A549 (cell line): ENCODE data around the gene SPIRE1.
"Not testable (repeated sequence)": the region's sequence is repeated elsewhere in the genome, so short reads cannot be mapped to it uniquely, and the experiment has no call there.

ENCODE experiments used
- ESRRA ChIP-seq: fragments of 150-350 bp; IDR thresholded peaks from 2 replicates; pipeline ENCODE4 v1.6.1; 2014; ENCODE audit warnings: mild to moderate bottlenecking, low read length, borderline replicate concordance
- JUN ChIP-seq, 2 experiments: fragments of >200 bp; sonication (Bioruptor Twin); formaldehyde crosslinking; IDR thresholded peaks; 2 replicates in 1 of 2; 3 replicates in 1 of 2; pipeline ENCODE4 v1.6.1; 2016 to 2017
- KDM5A ChIP-seq: fragments of 200-600 bp; sonication (generic); IDR thresholded peaks from 2 replicates; pipeline ENCODE4 v1.6.1; 2016; ENCODE audit warnings: antibody characterized with exemption, mild to moderate bottlenecking
- POLR2AphosphoS2 ChIP-seq: conservative IDR thresholded peaks from 2 replicates; pipeline ENCODE4 v1.6.1; 2012; ENCODE audit warnings: low read length, improper control_type of control experiment, inconsistent platforms
- SMC3 ChIP-seq: fragments of >200 bp; sonication (Bioruptor Twin); formaldehyde crosslinking; IDR thresholded peaks from 3 replicates; pipeline ENCODE4 v1.6.1; 2018; ENCODE audit warnings: inconsistent platforms
- ZC3H11A ChIP-seq: fragments of 450-650 bp; IDR thresholded peaks from 2 replicates; pipeline ENCODE4 v1.6.1; 2014; ENCODE audit warnings: antibody characterized with exemption, mild to moderate bottlenecking
- TF ChIP-seq, protein P1 (sequence below): fragments of 200-600 bp; sonication (generic); IDR thresholded peaks from 2 replicates; pipeline ENCODE4 v1.6.1; 2016; ENCODE audit warnings: antibody characterized with exemption, mild to moderate bottlenecking, moderate library complexity
- TF ChIP-seq, protein P2 (sequence below): fragments of >200 bp; sonication (Bioruptor Twin); formaldehyde crosslinking; IDR thresholded peaks from 3 replicates; pipeline ENCODE4 v1.5.1; 2016
- TF ChIP-seq, protein P3 (sequence below): fragments of 150-350 bp; IDR thresholded peaks from 2 replicates; pipeline ENCODE4 v1.6.1; 2014; ENCODE audit warnings: low read depth, mild to moderate bottlenecking, low read length

DNA sequence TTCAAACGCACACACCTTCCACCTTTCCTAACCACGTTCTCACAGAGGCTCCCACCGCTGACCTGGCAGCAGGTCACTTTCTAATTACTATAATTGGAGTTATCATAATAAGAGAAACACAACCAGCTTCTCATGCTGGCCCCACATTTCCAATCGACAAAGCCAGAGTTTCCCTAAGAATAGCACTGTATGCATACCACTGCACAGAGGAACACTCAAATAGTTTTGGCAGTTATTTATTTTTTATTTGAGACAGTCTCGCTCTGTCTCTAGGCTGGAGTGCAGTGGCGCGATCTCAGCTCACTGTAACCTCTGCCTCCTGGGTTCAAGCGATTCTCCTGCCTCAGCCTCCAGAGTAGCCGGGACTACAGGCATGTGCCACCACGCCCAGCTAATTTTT is 176.0 kb downstream of the SPIRE1 start:
- not testable (repeated sequence) for TF ChIP-seq ZC3H11A; SMC3; JUN (IDR thresholded peaks at IDR 0.05); ESRRA; POLR2AphosphoS2; KDM5A
- TF ChIP-seq, protein P1, sequence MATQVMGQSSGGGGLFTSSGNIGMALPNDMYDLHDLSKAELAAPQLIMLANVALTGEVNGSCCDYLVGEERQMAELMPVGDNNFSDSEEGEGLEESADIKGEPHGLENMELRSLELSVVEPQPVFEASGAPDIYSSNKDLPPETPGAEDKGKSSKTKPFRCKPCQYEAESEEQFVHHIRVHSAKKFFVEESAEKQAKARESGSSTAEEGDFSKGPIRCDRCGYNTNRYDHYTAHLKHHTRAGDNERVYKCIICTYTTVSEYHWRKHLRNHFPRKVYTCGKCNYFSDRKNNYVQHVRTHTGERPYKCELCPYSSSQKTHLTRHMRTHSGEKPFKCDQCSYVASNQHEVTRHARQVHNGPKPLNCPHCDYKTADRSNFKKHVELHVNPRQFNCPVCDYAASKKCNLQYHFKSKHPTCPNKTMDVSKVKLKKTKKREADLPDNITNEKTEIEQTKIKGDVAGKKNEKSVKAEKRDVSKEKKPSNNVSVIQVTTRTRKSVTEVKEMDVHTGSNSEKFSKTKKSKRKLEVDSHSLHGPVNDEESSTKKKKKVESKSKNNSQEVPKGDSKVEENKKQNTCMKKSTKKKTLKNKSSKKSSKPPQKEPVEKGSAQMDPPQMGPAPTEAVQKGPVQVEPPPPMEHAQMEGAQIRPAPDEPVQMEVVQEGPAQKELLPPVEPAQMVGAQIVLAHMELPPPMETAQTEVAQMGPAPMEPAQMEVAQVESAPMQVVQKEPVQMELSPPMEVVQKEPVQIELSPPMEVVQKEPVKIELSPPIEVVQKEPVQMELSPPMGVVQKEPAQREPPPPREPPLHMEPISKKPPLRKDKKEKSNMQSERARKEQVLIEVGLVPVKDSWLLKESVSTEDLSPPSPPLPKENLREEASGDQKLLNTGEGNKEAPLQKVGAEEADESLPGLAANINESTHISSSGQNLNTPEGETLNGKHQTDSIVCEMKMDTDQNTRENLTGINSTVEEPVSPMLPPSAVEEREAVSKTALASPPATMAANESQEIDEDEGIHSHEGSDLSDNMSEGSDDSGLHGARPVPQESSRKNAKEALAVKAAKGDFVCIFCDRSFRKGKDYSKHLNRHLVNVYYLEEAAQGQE = not testable (repeated sequence)
- TF ChIP-seq, protein P2, sequence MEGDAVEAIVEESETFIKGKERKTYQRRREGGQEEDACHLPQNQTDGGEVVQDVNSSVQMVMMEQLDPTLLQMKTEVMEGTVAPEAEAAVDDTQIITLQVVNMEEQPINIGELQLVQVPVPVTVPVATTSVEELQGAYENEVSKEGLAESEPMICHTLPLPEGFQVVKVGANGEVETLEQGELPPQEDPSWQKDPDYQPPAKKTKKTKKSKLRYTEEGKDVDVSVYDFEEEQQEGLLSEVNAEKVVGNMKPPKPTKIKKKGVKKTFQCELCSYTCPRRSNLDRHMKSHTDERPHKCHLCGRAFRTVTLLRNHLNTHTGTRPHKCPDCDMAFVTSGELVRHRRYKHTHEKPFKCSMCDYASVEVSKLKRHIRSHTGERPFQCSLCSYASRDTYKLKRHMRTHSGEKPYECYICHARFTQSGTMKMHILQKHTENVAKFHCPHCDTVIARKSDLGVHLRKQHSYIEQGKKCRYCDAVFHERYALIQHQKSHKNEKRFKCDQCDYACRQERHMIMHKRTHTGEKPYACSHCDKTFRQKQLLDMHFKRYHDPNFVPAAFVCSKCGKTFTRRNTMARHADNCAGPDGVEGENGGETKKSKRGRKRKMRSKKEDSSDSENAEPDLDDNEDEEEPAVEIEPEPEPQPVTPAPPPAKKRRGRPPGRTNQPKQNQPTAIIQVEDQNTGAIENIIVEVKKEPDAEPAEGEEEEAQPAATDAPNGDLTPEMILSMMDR = not testable (repeated sequence)
- TF ChIP-seq, protein P3, sequence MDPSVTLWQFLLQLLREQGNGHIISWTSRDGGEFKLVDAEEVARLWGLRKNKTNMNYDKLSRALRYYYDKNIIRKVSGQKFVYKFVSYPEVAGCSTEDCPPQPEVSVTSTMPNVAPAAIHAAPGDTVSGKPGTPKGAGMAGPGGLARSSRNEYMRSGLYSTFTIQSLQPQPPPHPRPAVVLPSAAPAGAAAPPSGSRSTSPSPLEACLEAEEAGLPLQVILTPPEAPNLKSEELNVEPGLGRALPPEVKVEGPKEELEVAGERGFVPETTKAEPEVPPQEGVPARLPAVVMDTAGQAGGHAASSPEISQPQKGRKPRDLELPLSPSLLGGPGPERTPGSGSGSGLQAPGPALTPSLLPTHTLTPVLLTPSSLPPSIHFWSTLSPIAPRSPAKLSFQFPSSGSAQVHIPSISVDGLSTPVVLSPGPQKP = not testable (repeated sequence)
